Measurements from ENCODE around the gene HLA-DOA. TPM values are rescaled to one million over a fixed set of nuclear protein-coding genes. Genes with fewer than 3 reads are reported as not detected.

HLA-DOA gene
- total and polyA plus RNA-seq, 10 of the 15 experiments (the other 5 are each of a cell fraction or from before 2014, with no cell fraction given), result 8.8 to 108 (median 58.3) TPM

DNA sequence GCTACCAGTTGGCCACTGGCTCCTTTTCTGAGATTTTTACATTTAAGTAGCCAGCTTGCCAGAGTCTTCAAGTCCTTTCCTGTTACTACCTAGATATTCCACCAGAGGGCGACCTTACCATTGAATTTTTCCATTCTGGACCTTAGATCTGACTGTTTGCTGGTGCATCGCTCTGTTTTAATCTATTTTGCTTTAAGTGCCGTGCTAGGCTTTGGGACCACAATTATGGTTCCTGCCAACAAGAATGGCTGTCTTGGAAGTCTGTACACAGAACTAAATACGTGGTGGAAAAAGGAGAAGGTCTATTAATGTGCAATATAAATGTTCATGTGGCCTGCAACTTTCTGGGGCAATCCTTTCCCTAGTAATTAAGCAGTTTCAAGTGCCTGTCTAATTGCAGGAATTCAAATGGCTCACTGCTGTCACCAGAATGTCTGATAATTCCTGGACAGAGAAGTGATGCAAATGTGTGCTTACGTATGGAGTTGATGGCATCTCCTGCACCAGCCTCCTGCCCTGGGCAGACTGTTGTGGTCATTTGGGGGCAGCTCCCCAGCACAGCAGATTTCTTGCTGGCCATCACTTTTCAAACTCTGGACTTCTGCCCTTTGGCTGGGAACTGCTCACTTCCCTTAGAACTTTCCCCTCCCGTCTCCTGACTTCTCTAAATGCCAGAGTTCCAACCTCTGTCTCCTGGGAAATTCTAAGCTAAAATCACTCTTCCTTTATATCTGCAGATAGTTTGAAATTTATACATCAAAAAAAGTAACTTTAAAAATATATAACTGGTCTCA is 5.6 kb upstream of the HLA-DOA start (continued):
- TF ChIP-seq, protein P1, sequence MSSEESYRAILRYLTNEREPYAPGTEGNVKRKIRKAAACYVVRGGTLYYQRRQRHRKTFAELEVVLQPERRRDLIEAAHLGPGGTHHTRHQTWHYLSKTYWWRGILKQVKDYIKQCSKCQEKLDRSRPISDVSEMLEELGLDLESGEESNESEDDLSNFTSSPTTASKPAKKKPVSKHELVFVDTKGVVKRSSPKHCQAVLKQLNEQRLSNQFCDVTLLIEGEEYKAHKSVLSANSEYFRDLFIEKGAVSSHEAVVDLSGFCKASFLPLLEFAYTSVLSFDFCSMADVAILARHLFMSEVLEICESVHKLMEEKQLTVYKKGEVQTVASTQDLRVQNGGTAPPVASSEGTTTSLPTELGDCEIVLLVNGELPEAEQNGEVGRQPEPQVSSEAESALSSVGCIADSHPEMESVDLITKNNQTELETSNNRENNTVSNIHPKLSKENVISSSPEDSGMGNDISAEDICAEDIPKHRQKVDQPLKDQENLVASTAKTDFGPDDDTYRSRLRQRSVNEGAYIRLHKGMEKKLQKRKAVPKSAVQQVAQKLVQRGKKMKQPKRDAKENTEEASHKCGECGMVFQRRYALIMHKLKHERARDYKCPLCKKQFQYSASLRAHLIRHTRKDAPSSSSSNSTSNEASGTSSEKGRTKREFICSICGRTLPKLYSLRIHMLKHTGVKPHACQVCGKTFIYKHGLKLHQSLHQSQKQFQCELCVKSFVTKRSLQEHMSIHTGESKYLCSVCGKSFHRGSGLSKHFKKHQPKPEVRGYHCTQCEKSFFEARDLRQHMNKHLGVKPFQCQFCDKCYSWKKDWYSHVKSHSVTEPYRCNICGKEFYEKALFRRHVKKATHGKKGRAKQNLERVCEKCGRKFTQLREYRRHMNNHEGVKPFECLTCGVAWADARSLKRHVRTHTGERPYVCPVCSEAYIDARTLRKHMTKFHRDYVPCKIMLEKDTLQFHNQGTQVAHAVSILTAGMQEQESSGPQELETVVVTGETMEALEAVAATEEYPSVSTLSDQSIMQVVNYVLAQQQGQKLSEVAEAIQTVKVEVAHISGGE (CRISPR knock-in tag; IDR thresholded peaks at IDR 0.05), result no peak
- TF ChIP-seq TBL1XR1 (IDR thresholded peaks at IDR 0.05; ENCODE audit: low read depth, low read length) (no peak), SREBF2 (IDR thresholded peaks at IDR 0.05; ENCODE audit: low read length) (no peak), RUNX3 (IDR thresholded peaks at IDR 0.05; ENCODE audit: low read length) (no peak), PML (IDR thresholded peaks at IDR 0.05; ENCODE audit: low read length) (peak; percentile 56; the same call in 1 of the 2 replicates)

DNA sequence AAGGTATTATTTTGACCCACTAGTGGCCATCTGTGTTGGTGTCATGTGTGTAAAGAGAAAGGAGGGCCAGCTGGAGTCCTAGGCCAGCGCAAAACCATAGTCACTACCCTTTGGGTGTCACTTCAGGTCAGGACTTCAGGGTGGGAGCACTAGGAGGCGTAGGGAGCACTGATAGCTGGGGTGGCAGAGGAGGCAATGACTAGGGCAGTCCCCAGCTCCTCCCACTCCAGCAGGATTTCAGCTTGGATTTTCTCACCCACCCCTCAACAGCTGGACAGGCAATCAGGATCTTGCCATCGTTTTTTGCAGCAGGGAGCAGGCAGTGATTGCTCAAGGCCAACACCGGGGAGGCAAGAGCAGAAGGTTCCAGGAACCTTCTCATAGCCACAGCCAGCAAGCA is 4.2 kb upstream of the HLA-DOA start:
- POLR2A ChIA-PET, result interaction anchor here (0.8 to 14.8 kb wide), 5 partner anchors 11 to 136 kb away, joined by 3 to 240 read pairs (median 4); partner anchors contain the start of genes HLA-DPA1 and HLA-DPB1
- peaks cover 15% of the 10 kb centered on the region for H3K4me1 ChIP-seq (ENCODE audit: control insufficient read depth, insufficient read depth, low read length)
- H3K9ac ChIP-seq (ENCODE audit: control insufficient read depth, insufficient read depth, low read length), result no peak overlapping the region
- DNase-seq (ENCODE audit: low read depth, low spot score) (no peak), ATAC-seq (no peak), FAIRE-seq (no peak)
- no peaks in the 10 kb centered on the region for H3K36me3 ChIP-seq (ENCODE audit: control insufficient read depth in 2 of 2, insufficient read depth in 2 of 2, low read length in 1 of 2)
- no peak overlapping the region for H2AFZ ChIP-seq (ENCODE audit: control insufficient read depth, low read depth, low read length)
- RAD21 ChIA-PET (ENCODE audit: unreplicated experiment), result interaction anchor here (1.2 to 9.7 kb wide), 9 partner anchors 15 to 235 kb away, joined by 4 to 139 read pairs (median 6); partner anchors contain the start of genes HLA-DPA1 and HLA-DPB1
- CTCF ChIA-PET, result interaction anchor here (0.8 to 12.3 kb wide), 13 partner anchors 12 to 235 kb away, joined by 3 to 281 read pairs (median 12); no protein-coding TSS in a partner anchor
- in situ Hi-C loops (cut with MboI) (no loop called here), intact Hi-C loops (cut with micrococcal nuclease; ENCODE audit: unreplicated experiment) (loop anchor here (1.0 to 2.0 kb wide), 4 partner anchors 36 to 79 kb away; partner anchors contain the start of gene HLA-DPB1)
- H3K27ac ChIP-seq (ENCODE audit: control insufficient read depth, insufficient read depth), result no peak overlapping the region
- WGBS (ENCODE audit: insufficient coverage, insufficient replicate concordance, low lambda C conversion rate, missing lambda C conversion rate), result 63% methylated on average over 4 of the region's 4 CpGs
- TF ChIP-seq SP1 (IDR thresholded peaks at IDR 0.05; ENCODE audit: low read depth, low read length), result no peak
- TF ChIP-seq NFXL1 (IDR thresholded peaks at IDR 0.05; ENCODE audit: borderline replicate concordance), result peak; percentile 94
- TF ChIP-seq POU2F2 (IDR thresholded peaks at IDR 0.05; ENCODE audit: borderline replicate concordance, low read depth, low read length), result no peak
- no TSS peak for BruUV-seq (replicated peaks)
- no peaks in the 10 kb centered on the region for H3K9me3 ChIP-seq (replicated peaks; ENCODE audit: control insufficient read depth, insufficient read depth, low read length)
- no peak overlapping the region for H3K4me3 ChIP-seq
- H3K79me2 ChIP-seq (ENCODE audit: control insufficient read depth, insufficient read depth, low read length), result peaks cover 8% of the 10 kb centered on the region
- H4K20me1 ChIP-seq (ENCODE audit: control insufficient read depth, insufficient read depth), result no peaks in the 10 kb centered on the region
- H3K4me2 ChIP-seq (ENCODE audit: control insufficient read depth, insufficient read depth), result no peak overlapping the region
- SMC1A ChIA-PET (ENCODE audit: uncharacterized antibody, unreplicated experiment), result interaction anchor here (1.1 to 12.9 kb wide), 15 partner anchors 8 to 159 kb away, joined by 3 to 177 read pairs (median 23); partner anchors contain the start of genes HLA-DPA1 and HLA-DPB1
- no peaks in the 10 kb centered on the region for H3K27me3 ChIP-seq (replicated peaks in 1 of 2; ENCODE audit: control insufficient read depth in 2 of 2, insufficient read depth in 2 of 2, low read length in 1 of 2)
